Left lung (tissue), 10 donors: ENCODE measurements around the gene MYG1. TPM values are rescaled to one million over a fixed set of nuclear protein-coding genes. Genes with fewer than 3 reads are reported as not detected.

Experiments used
- ATAC-seq: fragments of 200-7000 bp; cut with Tn5 transposase; one replicate; pipeline ENCODE4 v1.9.1; 2020; ENCODE audit warnings: moderate library complexity
- DNase-seq, 4 donors: peaks; one replicate each; pipeline ENCODE4 v3.0.0-alpha.2; 2013 to 2020
- H3K27ac ChIP-seq, 2 donors: fragments of 200-600 bp; sonication (generic) in 1 of 2; one replicate each; pipeline versions ENCODE4 v1.5.0 to v1.8.0; 2020 to 2021
- H3K27me3 ChIP-seq, 2 donors: fragments of 200-600 bp; sonication (generic) in 1 of 2; one replicate each; pipeline versions ENCODE4 v1.5.0 to v1.8.0; 2020 to 2021
- H3K36me3 ChIP-seq, 2 donors: fragments of 200-600 bp; sonication (generic) in 1 of 2; one replicate each; pipeline versions ENCODE4 v1.5.0 to v1.8.0; 2020 to 2021
- H3K4me1 ChIP-seq, 2 donors: fragments of 200-600 bp; one replicate each; pipeline ENCODE4 v1.8.0; 2021
- H3K4me3 ChIP-seq, 2 donors: fragments of 200-600 bp; sonication (generic) in 1 of 2; one replicate each; pipeline versions ENCODE4 v1.5.0 to v1.8.0; 2020 to 2021; ENCODE audit warnings: mild to moderate bottlenecking in 1 of 2
- H3K9me3 ChIP-seq, 2 donors: fragments of 200-600 bp; sonication (generic) in 1 of 2; one replicate each; pipeline versions ENCODE4 v1.5.0 to v1.8.0; 2020 to 2021
- intact Hi-C, 2 donors: fragments of 100-400 bp; cut with DNase I; formaldehyde crosslinking; loops; one replicate each; pipeline versions ENCODE4 v1.11.2 to v1.14.2; 2022
- polyA plus RNA-seq, 6 donors: library from polyadenylated mRNA; unstranded; fragments of 120-200 nt; gene quantifications; one replicate each; pipeline ENCODE4 v1.2.1, GENCODE V29; 2013; ENCODE audit not compliant: insufficient read length in 6 of 6
- total RNA-seq, 2 donors: library from RNA; stranded (reverse); fragmentation: NEBNext Ultra II Directional; extraction: Animal tissue kit (Norgen Biotek cat#: 25700); gene quantifications; one replicate each; pipeline ENCODE4 v1.2.1, GENCODE V29; 2021
- TF ChIP-seq, protein P1 (sequence below), 2 donors: fragments of 200-600 bp; sonication (generic) in 1 of 2; IDR thresholded peaks; one replicate each; pipeline versions ENCODE4 v1.5.0 to v1.8.0; 2021; ENCODE audit warnings: antibody characterized with exemption in 2 of 2
- donor health status: DM: no; HTN: yes; CAD: no.
- donor health status: DM: no; HTN: no; CAD: no.

The MYG1 gene
- total and polyA plus RNA-seq, 8 donors = 27.7 to 51.0 (median 46.7) TPM

DNA sequence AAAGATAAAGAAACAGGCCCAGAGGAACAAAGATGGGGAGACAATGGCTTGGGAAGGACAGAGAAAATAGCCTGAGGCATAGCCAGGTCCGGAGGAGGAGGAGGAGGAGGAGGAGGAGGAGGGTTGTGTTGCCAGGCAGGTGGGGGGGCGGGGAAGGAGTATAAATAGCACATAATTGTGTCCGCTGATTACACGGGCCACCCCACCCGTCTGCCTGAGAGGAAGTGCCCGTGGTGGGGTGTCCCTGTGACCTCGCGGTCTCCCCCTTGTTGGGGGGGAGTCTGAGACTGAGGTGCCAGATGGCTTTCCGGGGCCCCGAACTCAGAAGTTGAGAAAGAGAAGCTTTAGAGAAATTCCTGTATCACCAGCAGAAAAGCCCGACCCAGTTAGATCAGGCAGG is 38.5 kb downstream of the MYG1 start:
- H3K27ac ChIP-seq = no peak overlapping the region
- intact Hi-C loops = no loop called here
- no peaks in the 10 kb centered on the region for H3K36me3 ChIP-seq
- H3K27me3 ChIP-seq = peaks cover 0 to 68% of the 10 kb centered on the region in 2 donors
- TF ChIP-seq, protein P1, sequence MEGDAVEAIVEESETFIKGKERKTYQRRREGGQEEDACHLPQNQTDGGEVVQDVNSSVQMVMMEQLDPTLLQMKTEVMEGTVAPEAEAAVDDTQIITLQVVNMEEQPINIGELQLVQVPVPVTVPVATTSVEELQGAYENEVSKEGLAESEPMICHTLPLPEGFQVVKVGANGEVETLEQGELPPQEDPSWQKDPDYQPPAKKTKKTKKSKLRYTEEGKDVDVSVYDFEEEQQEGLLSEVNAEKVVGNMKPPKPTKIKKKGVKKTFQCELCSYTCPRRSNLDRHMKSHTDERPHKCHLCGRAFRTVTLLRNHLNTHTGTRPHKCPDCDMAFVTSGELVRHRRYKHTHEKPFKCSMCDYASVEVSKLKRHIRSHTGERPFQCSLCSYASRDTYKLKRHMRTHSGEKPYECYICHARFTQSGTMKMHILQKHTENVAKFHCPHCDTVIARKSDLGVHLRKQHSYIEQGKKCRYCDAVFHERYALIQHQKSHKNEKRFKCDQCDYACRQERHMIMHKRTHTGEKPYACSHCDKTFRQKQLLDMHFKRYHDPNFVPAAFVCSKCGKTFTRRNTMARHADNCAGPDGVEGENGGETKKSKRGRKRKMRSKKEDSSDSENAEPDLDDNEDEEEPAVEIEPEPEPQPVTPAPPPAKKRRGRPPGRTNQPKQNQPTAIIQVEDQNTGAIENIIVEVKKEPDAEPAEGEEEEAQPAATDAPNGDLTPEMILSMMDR (IDR thresholded peaks at IDR 0.05) = no peak
- no peaks in the 10 kb centered on the region for H3K9me3 ChIP-seq
- ATAC-seq (no peak), DNase-seq (no peak)
- no peaks in the 10 kb centered on the region for H3K4me1 ChIP-seq
- no peak overlapping the region for H3K4me3 ChIP-seq

DNA sequence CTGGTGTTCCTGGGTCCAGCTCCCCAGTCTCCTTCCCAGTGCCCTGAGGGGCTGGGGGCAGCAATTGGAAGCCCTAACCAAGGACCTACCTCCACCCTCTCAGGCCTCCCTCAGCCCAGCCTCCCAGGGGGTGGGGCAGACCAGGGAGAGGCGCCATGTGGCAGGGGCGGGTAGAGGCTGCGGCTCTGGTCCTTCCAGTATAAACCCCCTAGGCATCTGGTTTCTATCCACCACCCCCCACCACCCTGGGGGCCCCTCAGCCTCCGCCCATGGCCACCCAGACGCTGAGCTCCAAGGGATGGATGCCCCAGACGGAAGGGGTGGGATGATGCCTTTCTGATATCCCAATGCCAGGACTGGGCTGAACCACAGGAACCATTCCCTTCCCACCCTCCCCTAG is 39.4 kb downstream of the MYG1 start:
- Histone ChIP-seq H3K36me3 (no peaks in the 10 kb centered on the region), H3K27ac (no peak overlapping the region), H3K9me3 (no peaks in the 10 kb centered on the region), H3K4me3 (no peak overlapping the region), H3K27me3 (peaks cover 0 to 59% of the 10 kb centered on the region in 2 donors), H3K4me1 (no peaks in the 10 kb centered on the region)
- TF ChIP-seq, protein P1 (IDR thresholded peaks at IDR 0.05) = no peak
- intact Hi-C loops = no loop called here
- DNase-seq (no peak), ATAC-seq (no peak)

DNA sequence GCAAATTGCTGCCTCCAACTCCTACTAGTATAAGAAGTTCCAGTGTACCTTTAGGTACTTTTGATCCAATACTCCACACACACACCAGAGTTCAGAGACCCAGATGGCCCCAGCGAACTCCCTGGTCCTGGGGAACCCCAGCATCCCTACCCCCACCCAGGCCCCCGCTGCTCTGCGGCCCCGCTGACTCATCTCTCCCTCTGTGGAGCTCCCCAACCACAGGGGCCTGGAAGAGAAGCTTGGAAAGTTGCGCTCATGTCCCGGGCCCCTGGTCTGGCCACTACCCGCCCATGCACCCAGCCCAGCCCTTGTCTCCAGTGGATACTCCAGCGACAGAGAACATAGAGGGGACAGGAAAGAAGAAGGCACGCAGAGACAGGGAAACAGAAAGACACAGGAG is 40.9 kb downstream of the MYG1 start:
- H3K4me3 ChIP-seq = no peak overlapping the region
- no peak for ATAC-seq
- TF ChIP-seq, protein P1 (IDR thresholded peaks at IDR 0.05) = no peak
- no peak overlapping the region for H3K27ac ChIP-seq
- H3K4me1 ChIP-seq = peaks cover 1 to 10% of the 10 kb centered on the region in 2 donors
- peaks cover 0 to 47% of the 10 kb centered on the region in 2 donors for H3K27me3 ChIP-seq
- H3K9me3 ChIP-seq = no peaks in the 10 kb centered on the region
- intact Hi-C loops = no loop called here
- H3K36me3 ChIP-seq = no peaks in the 10 kb centered on the region
- DNase-seq = no peak

DNA sequence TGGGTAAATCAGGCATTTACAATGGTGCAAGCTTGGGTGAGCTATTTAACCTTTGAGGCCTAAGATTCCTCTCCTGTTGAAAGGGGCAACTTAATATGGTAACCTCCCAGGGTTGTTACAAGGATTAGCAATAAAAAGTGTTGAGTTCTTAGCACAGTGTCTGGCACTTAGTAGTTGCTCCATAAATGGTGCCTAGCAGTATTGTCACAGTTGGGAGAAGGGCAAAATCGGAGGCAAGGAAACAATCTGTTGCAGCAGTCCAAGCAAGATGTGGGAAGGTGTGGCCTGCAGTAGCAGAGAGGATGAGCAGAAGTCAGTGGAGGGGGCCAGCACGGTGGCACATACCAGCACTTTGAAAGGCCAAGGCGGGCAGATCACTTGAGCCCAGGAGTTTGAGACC is 44.0 kb downstream of the MYG1 start:
- H3K36me3 ChIP-seq = no peaks in the 10 kb centered on the region
- H3K27ac ChIP-seq = no peak overlapping the region
- DNase-seq = no peak
- no peak for ATAC-seq
- H3K9me3 ChIP-seq = no peaks in the 10 kb centered on the region
- no peak overlapping the region for H3K4me3 ChIP-seq
- intact Hi-C loops = no loop called here
- peaks cover 9 to 16% of the 10 kb centered on the region in 2 donors for H3K4me1 ChIP-seq
- TF ChIP-seq, protein P1 (IDR thresholded peaks at IDR 0.05) = no peak
- peaks cover 0 to 17% of the 10 kb centered on the region in 2 donors for H3K27me3 ChIP-seq

DNA sequence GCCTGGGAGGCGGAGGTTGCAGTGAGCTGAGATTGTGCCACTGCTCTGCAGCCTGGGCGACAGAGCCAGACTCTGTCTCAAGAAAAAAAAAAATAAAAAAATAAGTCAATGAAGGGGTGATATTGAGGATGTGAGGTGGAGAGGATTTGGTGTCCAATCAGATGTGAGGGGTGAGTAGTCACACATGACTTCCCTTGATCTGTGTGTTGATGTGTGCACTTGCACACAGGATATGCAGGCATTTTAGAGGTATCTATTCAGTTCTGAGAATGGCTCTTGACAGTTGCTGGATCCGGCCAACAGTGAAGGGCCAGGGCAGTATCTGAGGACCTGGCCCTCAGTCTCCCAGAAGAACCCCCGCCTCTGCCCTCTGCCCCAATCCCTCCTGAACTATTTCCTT is 44.5 kb downstream of the MYG1 start:
- DNase-seq = no peak
- H3K27ac ChIP-seq = no peak overlapping the region
- peaks cover 9 to 16% of the 10 kb centered on the region in 2 donors for H3K4me1 ChIP-seq
- TF ChIP-seq, protein P1 (IDR thresholded peaks at IDR 0.05) = no peak
- no peak overlapping the region for H3K4me3 ChIP-seq
- intact Hi-C loops = no loop called here
- no peaks in the 10 kb centered on the region for H3K9me3 ChIP-seq
- no peak for ATAC-seq
- no peaks in the 10 kb centered on the region for H3K36me3 ChIP-seq
- H3K27me3 ChIP-seq = peaks cover 0 to 11% of the 10 kb centered on the region in 2 donors
